Measurements from ENCODE around the gene B3GAT3. TPM values are rescaled to one million over a fixed set of nuclear protein-coding genes. Genes with fewer than 3 reads are reported as not detected.

B3GAT3 gene
- total and polyA plus RNA-seq, 10 of the 15 experiments (the other 5 are each of a cell fraction or from before 2014, with no cell fraction given) = 0.31 to 52.7 (median 29.8) TPM

- TF ChIP-seq REST (IDR thresholded peaks at IDR 0.05; ENCODE audit: low read depth, low read length) = no peak
- TF ChIP-seq ZBED1 (IDR thresholded peaks at IDR 0.05; ENCODE audit: borderline replicate concordance) = peak; percentile 19
- no peak for TF ChIP-seq ZNF274 (IDR thresholded peaks at IDR 0.05; ENCODE audit: insufficient read depth, insufficient read length)
- TF ChIP-seq WRNIP1 (IDR thresholded peaks at IDR 0.05; ENCODE audit: borderline replicate concordance, low read depth, low read length) = 0 out of 2 replicates have a peak, but pooled peaks have one; percentile 21
- TF ChIP-seq CBFB (IDR thresholded peaks at IDR 0.05; ENCODE audit: low read depth) = 0 out of 2 replicates have a peak, but pooled peaks have one; percentile 15
- no peak for TF ChIP-seq IRF3 (IDR thresholded peaks at IDR 0.05)
- TF ChIP-seq IKZF2 (IDR thresholded peaks at IDR 0.05) = no peak
- no peak for TF ChIP-seq SKIL (IDR thresholded peaks at IDR 0.05; ENCODE audit: low read depth, poor library complexity, severe bottlenecking)
- TF ChIP-seq POLR2A (IDR thresholded peaks at IDR 0.05; ENCODE audit: low read depth, low read length) = peak; percentile 31; the same call in 1 of the 2 replicates
Observed at GRCh38 chr11:62666259-62666926, 44.6 kb upstream of the B3GAT3 start (continued).
